ENCODE measurements around the gene ZFHX3.
A peak's percentile ranks its signal among the peaks of the same experiment; 100 is the strongest.

The ZFHX3 gene

DNA sequence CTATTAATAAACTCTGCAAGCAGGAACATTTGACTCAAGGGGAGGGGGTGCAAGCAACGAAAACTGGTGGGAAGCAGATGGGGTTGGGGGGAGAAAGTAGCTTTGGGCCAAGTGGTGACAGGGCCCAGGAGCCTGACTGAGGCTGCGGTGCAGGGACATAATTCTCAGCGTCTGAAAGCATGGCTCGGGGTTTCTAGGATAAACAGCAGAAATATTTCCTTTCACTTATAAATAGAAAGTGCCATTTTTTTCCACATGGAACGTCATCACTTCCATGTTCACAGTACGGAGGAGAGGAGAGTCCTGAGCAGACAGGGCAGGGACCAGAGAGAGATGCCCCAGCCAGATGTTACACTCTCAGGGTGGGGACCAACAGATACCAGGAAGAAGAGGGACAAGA, 197.1 kb downstream of the ZFHX3 start:
- TF ChIP-seq, protein P1, sequence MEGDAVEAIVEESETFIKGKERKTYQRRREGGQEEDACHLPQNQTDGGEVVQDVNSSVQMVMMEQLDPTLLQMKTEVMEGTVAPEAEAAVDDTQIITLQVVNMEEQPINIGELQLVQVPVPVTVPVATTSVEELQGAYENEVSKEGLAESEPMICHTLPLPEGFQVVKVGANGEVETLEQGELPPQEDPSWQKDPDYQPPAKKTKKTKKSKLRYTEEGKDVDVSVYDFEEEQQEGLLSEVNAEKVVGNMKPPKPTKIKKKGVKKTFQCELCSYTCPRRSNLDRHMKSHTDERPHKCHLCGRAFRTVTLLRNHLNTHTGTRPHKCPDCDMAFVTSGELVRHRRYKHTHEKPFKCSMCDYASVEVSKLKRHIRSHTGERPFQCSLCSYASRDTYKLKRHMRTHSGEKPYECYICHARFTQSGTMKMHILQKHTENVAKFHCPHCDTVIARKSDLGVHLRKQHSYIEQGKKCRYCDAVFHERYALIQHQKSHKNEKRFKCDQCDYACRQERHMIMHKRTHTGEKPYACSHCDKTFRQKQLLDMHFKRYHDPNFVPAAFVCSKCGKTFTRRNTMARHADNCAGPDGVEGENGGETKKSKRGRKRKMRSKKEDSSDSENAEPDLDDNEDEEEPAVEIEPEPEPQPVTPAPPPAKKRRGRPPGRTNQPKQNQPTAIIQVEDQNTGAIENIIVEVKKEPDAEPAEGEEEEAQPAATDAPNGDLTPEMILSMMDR (IDR thresholded peaks at IDR 0.05; ENCODE audit: low read depth, low read length) = no peak
- H3K9me3 ChIP-seq = no peaks in the 10 kb centered on the region
- no peaks in the 10 kb centered on the region for H3K27me3 ChIP-seq
- no peak for DNase-seq
- peaks cover 40% of the 10 kb centered on the region for H3K4me1 ChIP-seq
- no peak overlapping the region for H3K4me3 ChIP-seq (ENCODE audit: low read depth, low read length)
- H3K36me3 ChIP-seq = no peaks in the 10 kb centered on the region; the same call in 1 of the 2 replicates

DNA sequence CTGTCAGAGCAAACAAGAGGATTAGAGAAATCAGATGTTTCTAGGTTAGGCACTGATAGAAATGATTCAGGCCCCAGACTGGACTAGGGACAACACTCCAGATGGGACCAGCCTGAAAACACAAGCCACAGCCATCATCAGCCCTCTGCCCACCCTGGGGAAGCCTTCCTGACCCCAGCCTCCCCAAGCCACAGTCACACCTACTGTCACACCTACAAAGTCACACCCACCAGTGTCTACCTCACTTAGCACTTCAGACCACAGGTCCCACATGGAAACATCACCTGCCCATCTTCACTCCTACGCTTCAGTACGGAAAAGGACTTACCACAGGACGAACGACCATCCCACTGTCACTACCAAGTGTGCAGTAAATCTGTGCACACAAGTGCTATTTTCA, 197.9 kb downstream of the ZFHX3 start:
- TF ChIP-seq, protein P1 (IDR thresholded peaks at IDR 0.05; ENCODE audit: low read depth, low read length) = no peak
- Histone ChIP-seq H3K9me3 (no peaks in the 10 kb centered on the region), H3K4me3 (ENCODE audit: low read depth, low read length) (no peak overlapping the region), H3K36me3 (no peaks in the 10 kb centered on the region; the same call in 1 of the 2 replicates), H3K4me1 (peaks cover 31% of the 10 kb centered on the region), H3K27me3 (no peaks in the 10 kb centered on the region)
- no peak for DNase-seq

GRCh38 chr16:72848759-72849664, 198.9 kb downstream of the ZFHX3 start:
- TF ChIP-seq, protein P1 (IDR thresholded peaks at IDR 0.05; ENCODE audit: low read depth, low read length) = 0 out of 2 replicates have a peak, but pooled peaks have one; percentile 11
- Histone ChIP-seq H3K4me3 (ENCODE audit: low read depth, low read length) (peak overlapping the region; percentile 43), H3K36me3 (no peaks in the 10 kb centered on the region; the same call in 1 of the 2 replicates), H3K4me1 (peaks cover 29% of the 10 kb centered on the region), H3K27me3 (no peaks in the 10 kb centered on the region), H3K9me3 (no peaks in the 10 kb centered on the region)
- DNase-seq = peak; percentile 94

GRCh38 chr16:72848028-72848400, 199.9 kb downstream of the ZFHX3 start:
- TF ChIP-seq, protein P1 (IDR thresholded peaks at IDR 0.05; ENCODE audit: low read depth, low read length) = no peak
- Histone ChIP-seq H3K9me3 (no peaks in the 10 kb centered on the region), H3K4me3 (ENCODE audit: low read depth, low read length) (no peak overlapping the region), H3K4me1 (peaks cover 29% of the 10 kb centered on the region), H3K36me3 (no peaks in the 10 kb centered on the region; the same call in 1 of the 2 replicates), H3K27me3 (no peaks in the 10 kb centered on the region)
- no peak for DNase-seq

GRCh38 chr16:72847187-72848027, 200.5 kb downstream of the ZFHX3 start:
- Histone ChIP-seq H3K9me3 (no peaks in the 10 kb centered on the region), H3K27me3 (no peaks in the 10 kb centered on the region), H3K36me3 (no peaks in the 10 kb centered on the region; the same call in 1 of the 2 replicates), H3K4me1 (peaks cover 29% of the 10 kb centered on the region), H3K4me3 (ENCODE audit: low read depth, low read length) (no peak overlapping the region)
- DNase-seq = peak; percentile 75
- TF ChIP-seq, protein P1 (IDR thresholded peaks at IDR 0.05; ENCODE audit: low read depth, low read length) = peak; percentile 88

All from BE2C (cell line).